Right forelimb (tissue), 1 donor: Measurements from ENCODE around the gene STKLD1.
"Not testable (repeated sequence)": the region's sequence is repeated elsewhere in the genome, so short reads cannot be mapped to it uniquely, and the experiment has no call there.

Experiments used
- DNase-seq: peaks from one replicate; pipeline ENCODE4 v3.0.0-alpha.2; 2018

The STKLD1 gene

GRCh38 chr9:133366435-133366834 is 9.7 kb upstream of the STKLD1 start:
- no peak for DNase-seq

- no peak for DNase-seq
Measured at GRCh38 chr9:133367221-133367620, 8.9 kb upstream of the STKLD1 start.

- DNase-seq, result no peak
Measured at GRCh38 chr9:133367778-133368177, 8.4 kb upstream of the STKLD1 start.

- no peak for DNase-seq
Measured at GRCh38 chr9:133368249-133368881, 7.8 kb upstream of the STKLD1 start.

- DNase-seq, result no peak
Measured at GRCh38 chr9:133369422-133369821, 6.7 kb upstream of the STKLD1 start.

GRCh38 chr9:133369933-133370332 is 6.2 kb upstream of the STKLD1 start:
- no peak for DNase-seq

GRCh38 chr9:133370685-133371084 is 5.5 kb upstream of the STKLD1 start:
- no peak for DNase-seq

GRCh38 chr9:133371261-133371711 is 4.9 kb upstream of the STKLD1 start:
- no peak for DNase-seq

- DNase-seq, result no peak
Measured at GRCh38 chr9:133372144-133372543, 4.0 kb upstream of the STKLD1 start.

GRCh38 chr9:133374612-133375115 is 1.5 kb upstream of the STKLD1 start:
- DNase-seq, result no peak

GRCh38 chr9:133375116-133375723 is 946 bp upstream of the STKLD1 start:
- peak; percentile 61 for DNase-seq

- not testable (repeated sequence) for DNase-seq
Measured at GRCh38 chr9:133377280-133377679, 1.1 kb downstream of the STKLD1 start.

GRCh38 chr9:133377721-133378216 is 1.6 kb downstream of the STKLD1 start:
- no peak for DNase-seq

- no peak for DNase-seq
Measured at GRCh38 chr9:133378408-133378962, 2.3 kb downstream of the STKLD1 start.

- no peak for DNase-seq
Measured at GRCh38 chr9:133379153-133380086, 3.3 kb downstream of the STKLD1 start.

- no peak for DNase-seq
Measured at GRCh38 chr9:133380734-133381133, 4.6 kb downstream of the STKLD1 start.

GRCh38 chr9:133382507-133383141 is 6.5 kb downstream of the STKLD1 start:
- DNase-seq, result no peak

- no peak for DNase-seq
Measured at GRCh38 chr9:133383438-133383837, 7.3 kb downstream of the STKLD1 start.

GRCh38 chr9:133384736-133385321 is 8.7 kb downstream of the STKLD1 start:
- DNase-seq, result no peak

GRCh38 chr9:133385452-133385851 is 9.3 kb downstream of the STKLD1 start:
- no peak for DNase-seq

GRCh38 chr9:133386338-133386737 is 10.2 kb downstream of the STKLD1 start:
- DNase-seq, result no peak

- DNase-seq, result no peak
Measured at GRCh38 chr9:133387680-133388079, 11.5 kb downstream of the STKLD1 start.
